ENCODE measurements around the gene CALR3.

CALR3 gene

GRCh38 chr19:16529466-16530144 lies 33.6 kb upstream of the CALR3 start:
- no peak overlapping the region for H3K4me3 Mint-ChIP-seq
- no peaks in the 10 kb centered on the region for H3K27me3 Mint-ChIP-seq
- no peaks in the 10 kb centered on the region for H3K9me3 Mint-ChIP-seq
- ATAC-seq (no peak), DNase-seq (no peak)
- H3K27ac Mint-ChIP-seq: peak overlapping the region in 1 of 2 donors; percentile 34
- peaks cover 4% of the 10 kb centered on the region for H3K4me1 Mint-ChIP-seq

GRCh38 chr19:16527971-16528521 lies 32.1 kb upstream of the CALR3 start:
- no peaks in the 10 kb centered on the region for H3K27me3 Mint-ChIP-seq
- H3K4me1 Mint-ChIP-seq: peaks cover 4% of the 10 kb centered on the region
- DNase-seq: peak; percentile 25 to 43
- ATAC-seq: peak; percentile 62
- H3K27ac Mint-ChIP-seq: peak overlapping the region in 1 of 2 donors; percentile 85
- no peak overlapping the region for H3K4me3 Mint-ChIP-seq
- no peaks in the 10 kb centered on the region for H3K9me3 Mint-ChIP-seq

GRCh38 chr19:16527334-16527935 lies 31.5 kb upstream of the CALR3 start:
- H3K4me3 Mint-ChIP-seq: no peak overlapping the region
- H3K9me3 Mint-ChIP-seq: no peaks in the 10 kb centered on the region
- ATAC-seq (no peak), DNase-seq (no peak)
- no peaks in the 10 kb centered on the region for H3K27me3 Mint-ChIP-seq
- H3K27ac Mint-ChIP-seq: peak overlapping the region in 1 of 2 donors; percentile 38
- peaks cover 4% of the 10 kb centered on the region for H3K4me1 Mint-ChIP-seq

GRCh38 chr19:16525751-16526481 lies 29.9 kb upstream of the CALR3 start:
- Mint-ChIP-seq H3K27me3 (no peaks in the 10 kb centered on the region), H3K4me1 (peaks cover 4% of the 10 kb centered on the region), H3K9me3 (no peaks in the 10 kb centered on the region), H3K27ac (peak overlapping the region in 1 of 2 donors; percentile 44), H3K4me3 (no peak overlapping the region)
- DNase-seq (no peak), ATAC-seq (no peak)

GRCh38 chr19:16524991-16525734 lies 29.2 kb upstream of the CALR3 start:
- Mint-ChIP-seq H3K4me3 (no peak overlapping the region), H3K27me3 (no peaks in the 10 kb centered on the region), H3K27ac (no peak overlapping the region), H3K9me3 (no peaks in the 10 kb centered on the region), H3K4me1 (peaks cover 4% of the 10 kb centered on the region)
- DNase-seq: no peak
- peak; percentile 16 for ATAC-seq

- Mint-ChIP-seq H3K27me3 (no peaks in the 10 kb centered on the region), H3K4me3 (no peak overlapping the region), H3K27ac (peak overlapping the region in 1 of 2 donors; percentile 54), H3K9me3 (no peaks in the 10 kb centered on the region), H3K4me1 (peaks cover 4% of the 10 kb centered on the region)
- no peak for ATAC-seq
- DNase-seq: no peak
Observed at GRCh38 chr19:16522559-16523377, 26.8 kb upstream of the CALR3 start.

- no peak for ATAC-seq
- no peaks in the 10 kb centered on the region for H3K9me3 Mint-ChIP-seq
Observed at GRCh38 chr19:16521715-16522289, 25.8 kb upstream of the CALR3 start.

GRCh38 chr19:16520986-16521624 lies 25.1 kb upstream of the CALR3 start:
- peak overlapping the region in 1 of 2 donors; percentile 71 for H3K27ac Mint-ChIP-seq
- H3K4me1 Mint-ChIP-seq: peaks cover 3% of the 10 kb centered on the region
- no peak overlapping the region for H3K4me3 Mint-ChIP-seq
- H3K9me3 Mint-ChIP-seq: no peaks in the 10 kb centered on the region
- no peak for ATAC-seq
- H3K27me3 Mint-ChIP-seq: no peaks in the 10 kb centered on the region
- DNase-seq: no peak

More at GRCh38 chr19:16521715-16522289, 25.8 kb upstream of the CALR3 start:
- Mint-ChIP-seq H3K27me3 (no peaks in the 10 kb centered on the region), H3K4me1 (peaks cover 4% of the 10 kb centered on the region), H3K4me3 (no peak overlapping the region), H3K27ac (no peak overlapping the region)
- no peak for DNase-seq

- H3K9me3 Mint-ChIP-seq: no peaks in the 10 kb centered on the region
- peak overlapping the region in 1 of 2 donors; percentile 85 for H3K27ac Mint-ChIP-seq
- ATAC-seq (no peak), DNase-seq (no peak)
- H3K4me1 Mint-ChIP-seq: no peaks in the 10 kb centered on the region
- no peaks in the 10 kb centered on the region for H3K27me3 Mint-ChIP-seq
- no peak overlapping the region for H3K4me3 Mint-ChIP-seq
Observed at GRCh38 chr19:16520074-16520973, 24.4 kb upstream of the CALR3 start.

GRCh38 chr19:16519230-16519687 lies 23.3 kb upstream of the CALR3 start:
- Mint-ChIP-seq H3K4me1 (no peaks in the 10 kb centered on the region), H3K4me3 (no peak overlapping the region), H3K27ac (peak overlapping the region in 1 of 2 donors; percentile 69), H3K27me3 (no peaks in the 10 kb centered on the region), H3K9me3 (no peaks in the 10 kb centered on the region)
- ATAC-seq (no peak), DNase-seq (no peak)

- Mint-ChIP-seq H3K27ac (peak overlapping the region in 1 of 2 donors; percentile 59), H3K9me3 (no peaks in the 10 kb centered on the region), H3K27me3 (no peaks in the 10 kb centered on the region), H3K4me3 (no peak overlapping the region), H3K4me1 (no peaks in the 10 kb centered on the region)
- ATAC-seq (no peak), DNase-seq (no peak)
Observed at GRCh38 chr19:16518483-16519229, 22.7 kb upstream of the CALR3 start.

GRCh38 chr19:16518061-16518460 lies 22.1 kb upstream of the CALR3 start:
- Mint-ChIP-seq H3K4me1 (no peaks in the 10 kb centered on the region), H3K4me3 (no peak overlapping the region), H3K27me3 (no peaks in the 10 kb centered on the region), H3K9me3 (no peaks in the 10 kb centered on the region), H3K27ac (peak overlapping the region in 1 of 2 donors; percentile 59)
- ATAC-seq: no peak
- no peak for DNase-seq
